T-helper 2 cell (primary cell): ENCODE measurements around the gene STRN.
"Not testable (repeated sequence)": the region's sequence is repeated elsewhere in the genome, so short reads cannot be mapped to it uniquely, and the experiment has no call there.

ENCODE experiments used
- DNase-seq, 5 experiments: peaks; one replicate each; pipeline versions ENCODE4 v3.0.0 to v3.0.0-alpha.2; 2012 to 2022

Gene STRN

GRCh38 chr2:36960773-36961172, 5.6 kb downstream of the STRN start:
- no peak for DNase-seq

- no peak for DNase-seq
Observed at GRCh38 chr2:36960005-36960675, 6.2 kb downstream of the STRN start.

GRCh38 chr2:36954977-36955607, 11.2 kb downstream of the STRN start:
- no peak for DNase-seq

- no peak for DNase-seq
Observed at GRCh38 chr2:36952748-36953197, 13.6 kb downstream of the STRN start.

GRCh38 chr2:36951574-36951973, 14.8 kb downstream of the STRN start:
- DNase-seq, result no peak

GRCh38 chr2:36951027-36951518, 15.3 kb downstream of the STRN start:
- no peak for DNase-seq

GRCh38 chr2:36949845-36950244, 16.5 kb downstream of the STRN start:
- peak in 1 of 5 experiments; percentile 26 for DNase-seq

GRCh38 chr2:36945240-36945639, 21.1 kb downstream of the STRN start:
- not testable (repeated sequence) for DNase-seq

GRCh38 chr2:36941867-36942266, 24.5 kb downstream of the STRN start:
- no peak for DNase-seq

- not testable (repeated sequence) for DNase-seq
Observed at GRCh38 chr2:36936526-36936925, 29.8 kb downstream of the STRN start.

- not testable (repeated sequence) for DNase-seq
Observed at GRCh38 chr2:36931688-36932087, 34.6 kb downstream of the STRN start.

- not testable (repeated sequence) for DNase-seq
Observed at GRCh38 chr2:36930787-36931410, 35.4 kb downstream of the STRN start.

- peak in 1 of 5 experiments; percentile 7 for DNase-seq
Observed at GRCh38 chr2:36926175-36927132, 39.9 kb downstream of the STRN start.

GRCh38 chr2:36922629-36923028, 43.7 kb downstream of the STRN start:
- DNase-seq, result not testable (repeated sequence)

GRCh38 chr2:36921984-36922383, 44.4 kb downstream of the STRN start:
- no peak for DNase-seq

GRCh38 chr2:36919041-36919837, 47.1 kb downstream of the STRN start:
- no peak for DNase-seq

- DNase-seq, result no peak
Observed at GRCh38 chr2:36918307-36918706, 48.0 kb downstream of the STRN start.

GRCh38 chr2:36915627-36916026, 50.7 kb downstream of the STRN start:
- DNase-seq, result no peak

- DNase-seq, result no peak
Observed at GRCh38 chr2:36912695-36913094, 53.6 kb downstream of the STRN start.

- DNase-seq, result peak in 1 of 5 experiments; percentile 6
Observed at GRCh38 chr2:36911012-36911411, 55.3 kb downstream of the STRN start.

GRCh38 chr2:36906277-36906676, 60.1 kb downstream of the STRN start:
- no peak for DNase-seq

GRCh38 chr2:36904636-36905035, 61.7 kb downstream of the STRN start:
- no peak for DNase-seq
